Hematopoietic multipotent progenitor cell treated with erythropoietin and hydrocortisone succinate and interleukin-3 and kit ligand, for 4 days (in vitro differentiated cells): ENCODE data around the gene C15orf40.

Source experiments
- DNase-seq: peaks from one replicate; pipeline ENCODE4 v3.0.0-alpha.2; 2015

C15orf40 gene

DNA sequence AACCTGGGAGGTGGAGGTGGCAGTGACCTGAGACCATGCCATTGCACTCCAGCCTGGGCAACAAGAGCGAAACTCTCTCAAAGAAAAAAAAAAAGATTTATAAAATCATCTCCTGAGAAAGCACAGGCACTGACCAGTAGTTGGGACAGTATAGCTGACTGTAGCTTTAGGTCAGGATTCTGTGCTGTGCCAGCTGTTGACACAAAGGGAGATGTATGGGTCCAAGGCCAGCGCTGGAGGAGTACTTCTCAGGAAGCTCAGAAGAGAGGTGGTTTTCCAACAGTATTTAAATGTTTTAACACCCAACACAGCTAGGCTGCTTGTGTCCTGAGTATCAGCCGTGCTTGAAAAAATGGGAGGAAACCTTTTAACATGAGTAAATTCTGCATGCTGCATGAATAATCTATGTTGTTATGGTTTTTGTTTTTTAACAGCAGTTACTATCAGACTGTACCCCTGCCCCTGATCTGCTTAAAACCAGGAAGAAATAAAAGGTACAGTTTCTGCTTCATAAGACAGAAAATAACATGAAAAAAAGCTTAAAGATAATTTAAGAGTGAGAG is 18.9 kb downstream of the C15orf40 start:
- no peak for DNase-seq

DNA sequence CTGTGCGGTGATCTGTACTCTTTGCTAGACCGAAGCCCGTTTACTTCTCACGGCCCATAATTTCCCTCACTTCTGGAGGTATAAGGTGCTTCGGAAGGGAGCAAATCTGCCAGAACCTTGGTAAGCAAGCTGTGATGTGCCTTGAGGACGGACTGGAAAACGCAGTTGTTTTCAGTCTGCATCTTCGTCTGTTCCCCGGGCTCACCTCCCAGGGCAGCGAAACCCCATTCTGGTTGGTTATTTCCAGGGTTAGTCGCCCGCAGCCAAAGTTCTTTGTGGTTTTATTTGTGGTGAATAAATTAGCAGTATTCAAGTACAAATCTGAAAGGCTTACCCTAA is 25.0 kb downstream of the C15orf40 start:
- peak; percentile 60 for DNase-seq

DNA sequence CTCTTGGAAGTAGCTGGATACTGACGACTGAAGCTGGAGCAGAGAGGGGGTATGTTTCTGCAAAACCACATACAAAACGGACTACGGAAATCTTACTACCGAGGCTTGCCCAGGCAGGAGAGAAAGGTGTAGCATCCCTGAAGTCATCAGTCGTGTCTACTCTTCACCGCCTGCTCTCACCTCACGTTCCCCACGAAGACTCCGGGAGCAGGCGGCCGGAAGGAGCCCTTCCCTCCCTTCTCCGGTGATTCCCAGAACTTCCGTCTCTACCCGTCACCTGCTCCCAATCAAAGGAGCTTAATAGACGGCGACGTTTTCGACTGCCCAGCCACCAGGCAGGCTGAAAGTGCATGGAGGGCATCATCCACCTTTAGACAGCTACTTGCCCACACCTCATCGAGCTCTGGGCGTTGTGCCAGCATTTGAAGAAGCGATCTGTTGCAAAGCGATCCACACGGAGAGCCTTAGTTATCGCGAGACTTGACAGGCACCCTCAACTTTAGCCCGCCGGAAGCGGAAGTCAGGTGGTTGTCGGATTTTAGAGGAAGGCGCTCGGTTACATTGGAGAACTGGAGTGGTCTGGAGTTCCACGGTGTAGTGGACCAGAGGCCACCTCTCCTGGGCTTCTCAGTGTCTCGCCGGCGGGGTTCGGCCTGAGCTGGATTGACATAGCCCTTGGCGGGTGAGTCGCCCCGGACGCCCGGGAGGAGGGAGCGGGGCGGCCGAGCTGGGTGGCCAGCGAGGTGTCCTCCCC is 25.6 kb downstream of the C15orf40 start, which contains the start of gene RAMAC:
Gene RAMAC (plus strand): TSS at position 523 of the 754 bp plus-strand sequence. CDS start 2,809 bp downstream, outside the sequence.
- DNase-seq: peak; percentile 99

DNA sequence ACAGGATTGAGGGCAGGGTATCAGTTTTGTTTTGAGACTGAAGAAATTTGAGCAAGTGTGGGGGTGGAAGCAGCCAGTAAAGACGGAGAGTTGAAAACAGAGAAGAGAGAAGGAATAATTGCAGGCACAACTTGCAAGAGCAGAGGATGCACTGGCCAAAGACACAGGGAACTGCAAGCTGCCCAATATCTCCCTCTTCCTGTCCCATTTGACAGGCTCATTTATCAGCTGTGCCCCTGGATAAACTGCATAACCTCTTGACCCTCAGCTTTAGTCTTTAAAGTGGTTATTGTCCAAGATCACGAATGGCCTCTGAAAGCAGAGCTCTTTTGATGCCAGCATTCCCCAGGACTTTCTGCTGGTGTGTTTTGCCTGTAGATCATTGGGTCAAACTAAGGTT is 30.5 kb downstream of the C15orf40 start:
- DNase-seq: no peak

DNA sequence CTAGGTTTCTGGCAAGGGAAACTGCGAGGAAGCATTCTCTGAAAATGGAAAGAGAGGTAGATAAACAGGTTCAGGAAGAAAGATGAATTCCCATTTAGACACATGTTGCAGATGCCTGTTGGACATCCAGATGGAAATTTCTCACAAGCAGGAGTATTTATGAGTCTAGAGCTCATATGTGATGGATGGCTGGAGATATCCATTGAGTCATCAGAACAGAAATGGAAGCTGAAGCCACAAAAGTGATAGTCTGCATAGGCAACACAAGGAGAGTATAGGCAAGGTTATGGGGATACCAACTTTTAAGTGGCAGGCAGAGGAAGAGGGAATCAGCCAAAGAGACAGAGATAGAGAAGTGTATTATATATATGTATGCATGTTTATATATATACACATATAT is 31.7 kb downstream of the C15orf40 start:
- no peak for DNase-seq

DNA sequence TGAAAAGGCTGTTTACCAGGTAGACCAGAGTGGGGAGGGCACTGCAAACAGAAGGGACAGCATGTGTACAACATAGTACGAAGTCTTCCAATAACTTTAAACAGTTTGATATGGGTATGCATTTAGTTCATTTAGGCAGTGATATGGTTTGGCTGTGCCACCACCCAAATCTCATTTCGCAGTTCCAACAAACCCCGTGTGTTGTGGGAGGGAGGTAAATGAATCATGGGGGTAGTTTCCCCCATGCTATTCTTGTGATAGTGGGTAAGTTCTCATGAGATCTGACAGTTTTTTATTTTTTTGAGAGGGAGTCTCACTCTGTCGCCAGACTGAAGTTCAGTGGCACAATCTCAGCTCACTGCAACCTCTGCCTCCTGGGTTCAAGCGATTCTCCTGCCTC is 33.0 kb downstream of the C15orf40 start:
- no peak for DNase-seq

DNA sequence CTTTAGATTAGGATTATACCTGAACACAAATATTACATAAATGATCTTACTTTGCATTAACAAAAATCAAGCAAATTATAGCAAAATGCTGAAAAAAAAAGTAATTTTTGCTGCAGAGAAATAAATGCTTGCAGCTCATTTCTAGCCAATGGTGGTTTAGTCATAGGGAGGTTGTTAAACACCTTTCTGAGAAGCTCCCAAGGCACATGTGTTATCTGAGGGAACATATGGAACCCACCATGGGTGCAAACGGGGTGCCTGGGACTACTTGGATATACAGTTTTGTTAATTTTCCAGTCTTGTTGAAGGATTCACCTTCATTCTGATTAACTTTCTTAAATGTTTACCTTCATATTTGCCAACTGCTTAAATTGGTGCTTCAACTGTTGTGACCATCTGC is 34.4 kb downstream of the C15orf40 start:
- DNase-seq: no peak

DNA sequence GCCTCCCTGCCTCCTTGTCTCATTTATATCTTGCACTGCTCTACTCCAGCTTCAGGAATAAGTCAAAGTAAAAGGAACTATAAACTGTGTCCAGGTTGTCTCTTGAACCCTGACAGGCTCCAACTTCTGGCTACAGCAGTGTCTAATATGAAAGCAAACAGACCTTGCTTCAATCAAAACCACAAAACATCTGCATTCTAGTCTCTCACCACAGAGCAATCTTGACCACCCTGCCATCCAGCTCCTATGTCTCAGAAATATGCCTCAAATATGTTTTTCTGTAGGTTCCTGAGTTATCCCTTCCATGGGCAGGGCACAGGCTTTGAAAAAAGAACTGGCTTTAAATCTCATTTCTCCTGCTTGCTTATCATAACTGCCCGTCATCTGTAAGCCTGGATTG is 38.4 kb downstream of the C15orf40 start:
- peak; percentile 47 for DNase-seq

DNA sequence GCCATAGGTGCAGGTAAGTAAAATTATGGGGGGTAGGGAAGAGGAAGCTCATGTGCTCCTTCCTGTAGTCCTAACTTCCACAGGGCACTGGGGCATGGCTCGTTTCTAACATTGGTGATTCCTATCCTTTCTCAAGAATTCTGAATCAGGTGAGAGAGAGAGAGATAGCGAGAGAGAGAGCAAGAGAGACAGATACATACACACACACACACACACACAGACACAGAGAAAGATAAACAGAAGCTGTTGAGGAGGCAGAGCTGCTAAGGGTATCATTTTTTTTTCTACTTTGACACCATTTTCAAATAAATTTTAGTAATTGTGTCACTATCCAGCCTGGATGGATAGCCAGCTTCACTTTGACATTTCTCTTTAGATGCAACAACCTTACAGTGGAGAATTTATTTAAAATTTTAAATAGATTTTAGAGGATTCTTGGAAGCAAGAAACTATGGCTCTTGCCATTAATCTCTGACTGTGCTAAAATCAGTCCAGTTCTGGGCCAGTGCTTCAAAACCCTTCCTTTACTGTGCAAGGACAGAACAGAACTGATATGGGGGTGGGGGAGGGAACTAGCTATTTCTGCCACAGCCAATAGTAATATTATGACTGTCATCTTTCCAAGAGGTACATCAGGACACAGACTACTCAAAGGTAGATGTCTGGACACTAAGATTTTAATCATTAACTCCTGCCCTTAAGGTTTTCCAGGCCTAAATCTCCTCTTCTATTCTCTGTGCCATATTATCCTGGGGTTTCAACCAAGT is 40.0 kb downstream of the C15orf40 start:
- no peak for DNase-seq

DNA sequence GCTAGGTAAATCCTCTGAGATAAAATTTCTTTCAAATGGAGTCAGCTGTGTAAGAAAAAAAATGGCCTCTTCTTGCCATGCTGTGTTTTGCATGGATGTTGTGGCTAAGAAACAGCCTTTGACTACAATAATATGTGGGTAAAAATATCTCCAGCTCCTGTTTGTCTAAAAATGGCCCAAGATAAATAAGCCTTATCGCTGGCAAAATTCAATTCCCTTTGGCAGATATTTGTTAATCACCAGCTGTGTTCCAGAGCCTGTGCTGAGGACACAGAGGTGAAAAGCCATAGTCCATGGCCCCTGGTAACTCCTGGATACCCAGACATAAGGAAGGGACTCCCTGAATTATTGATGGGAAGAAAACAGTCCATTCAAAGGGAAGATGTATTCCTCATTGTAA is 40.7 kb downstream of the C15orf40 start:
- DNase-seq: no peak

DNA sequence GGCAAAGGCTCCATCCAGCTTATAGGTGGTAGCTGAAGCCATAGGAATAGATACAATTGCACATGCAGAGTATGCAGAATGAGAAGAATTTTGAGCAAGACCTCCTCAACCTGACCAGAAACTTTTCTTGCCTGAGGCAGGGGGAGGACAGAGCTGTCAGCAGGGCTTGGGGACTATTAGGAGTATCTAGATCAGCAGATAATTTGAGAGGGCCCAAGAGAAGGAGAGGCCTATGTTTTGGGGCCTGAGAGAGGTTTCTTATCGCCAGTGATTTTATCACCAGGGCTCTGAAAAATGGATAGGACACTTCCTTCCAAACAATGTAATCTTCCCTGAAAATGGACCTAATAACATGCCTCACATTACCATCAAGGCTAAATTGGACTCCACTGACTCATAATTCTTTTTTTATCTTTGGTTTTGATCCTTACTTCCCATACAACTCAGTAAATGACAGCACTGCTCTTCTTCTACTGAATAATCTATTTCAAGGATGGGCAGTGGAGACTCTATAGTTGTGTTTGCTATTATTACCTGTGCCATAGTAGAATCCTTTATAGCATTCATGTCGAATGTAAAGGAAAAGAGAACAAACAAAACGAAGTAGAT is 41.3 kb downstream of the C15orf40 start:
- DNase-seq: no peak

DNA sequence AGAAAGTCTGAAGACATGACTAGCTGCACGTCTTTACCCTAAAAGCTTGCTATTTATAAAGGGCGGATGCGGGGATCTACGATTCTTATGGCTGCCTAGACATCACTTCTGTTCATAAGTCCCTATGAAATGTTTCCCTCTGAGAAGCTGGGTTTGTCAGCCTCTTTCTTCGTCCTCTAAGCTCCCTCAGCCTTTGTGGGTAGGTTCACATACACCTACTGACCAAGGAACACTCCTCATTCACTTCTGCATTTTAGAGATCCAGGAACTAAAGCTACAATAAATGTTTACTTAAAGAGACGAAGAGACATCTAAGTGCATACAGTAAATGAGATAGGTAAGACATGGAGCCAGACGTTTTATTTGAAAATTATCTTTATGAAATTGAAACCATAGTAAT is 42.1 kb downstream of the C15orf40 start:
- DNase-seq: no peak

DNA sequence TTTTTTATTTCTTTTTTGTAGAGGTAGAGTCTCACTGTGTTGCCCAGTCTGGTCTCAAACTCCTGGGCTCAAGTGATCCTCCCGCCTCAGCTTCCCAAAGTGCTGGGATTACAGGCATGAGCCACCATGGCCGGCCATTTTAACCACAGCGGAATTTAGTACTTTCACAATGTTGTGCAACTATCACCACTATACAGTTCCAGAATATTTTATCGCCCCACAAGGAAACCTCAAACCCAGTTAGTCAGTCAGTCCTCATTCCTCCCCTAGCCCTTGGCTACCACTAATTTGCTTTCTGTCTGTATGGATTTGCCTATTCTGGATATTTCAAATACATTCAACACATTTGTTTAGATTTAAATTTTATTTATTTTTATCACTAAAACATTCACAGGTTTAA is 43.4 kb downstream of the C15orf40 start:
- peak; percentile 60 for DNase-seq

DNA sequence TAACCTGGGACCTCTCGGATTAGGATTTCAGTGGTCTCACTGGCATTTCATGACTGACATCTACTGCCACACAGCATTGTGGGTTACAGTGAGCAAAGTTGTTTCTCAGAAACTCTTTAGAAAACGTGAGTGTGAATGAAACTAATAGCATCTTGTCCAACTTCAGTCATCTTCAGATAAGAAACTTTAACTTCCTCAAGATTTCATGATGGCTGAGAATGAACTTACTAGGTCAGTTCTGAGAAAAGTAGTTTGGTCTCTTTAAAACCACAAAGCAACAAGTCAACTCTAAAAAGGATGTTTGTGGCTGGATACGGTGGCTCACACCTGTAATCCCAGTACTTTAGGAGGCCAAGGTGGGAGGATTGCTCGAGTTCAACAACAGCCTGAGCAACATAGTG is 44.8 kb downstream of the C15orf40 start:
- peak; percentile 58 for DNase-seq

DNA sequence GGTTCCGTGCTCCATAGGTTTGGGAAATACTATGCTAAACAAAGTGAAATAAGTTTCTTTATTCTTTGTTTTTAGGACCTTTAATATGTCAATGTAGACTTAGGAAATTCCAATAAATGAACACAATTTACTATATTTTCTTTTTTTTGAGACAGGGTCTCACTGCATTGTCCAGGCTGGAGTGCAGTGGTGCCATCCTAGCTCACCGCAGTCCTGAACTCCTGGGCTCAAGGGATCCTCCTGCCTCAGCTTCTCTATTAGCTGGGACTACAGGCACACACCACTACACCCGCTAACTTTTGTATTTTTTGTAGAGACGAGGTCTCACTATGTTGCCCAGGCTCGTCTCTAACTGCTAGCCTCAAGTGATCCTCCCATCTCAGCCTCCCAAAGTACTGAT is 46.5 kb downstream of the C15orf40 start:
- DNase-seq: no peak

DNA sequence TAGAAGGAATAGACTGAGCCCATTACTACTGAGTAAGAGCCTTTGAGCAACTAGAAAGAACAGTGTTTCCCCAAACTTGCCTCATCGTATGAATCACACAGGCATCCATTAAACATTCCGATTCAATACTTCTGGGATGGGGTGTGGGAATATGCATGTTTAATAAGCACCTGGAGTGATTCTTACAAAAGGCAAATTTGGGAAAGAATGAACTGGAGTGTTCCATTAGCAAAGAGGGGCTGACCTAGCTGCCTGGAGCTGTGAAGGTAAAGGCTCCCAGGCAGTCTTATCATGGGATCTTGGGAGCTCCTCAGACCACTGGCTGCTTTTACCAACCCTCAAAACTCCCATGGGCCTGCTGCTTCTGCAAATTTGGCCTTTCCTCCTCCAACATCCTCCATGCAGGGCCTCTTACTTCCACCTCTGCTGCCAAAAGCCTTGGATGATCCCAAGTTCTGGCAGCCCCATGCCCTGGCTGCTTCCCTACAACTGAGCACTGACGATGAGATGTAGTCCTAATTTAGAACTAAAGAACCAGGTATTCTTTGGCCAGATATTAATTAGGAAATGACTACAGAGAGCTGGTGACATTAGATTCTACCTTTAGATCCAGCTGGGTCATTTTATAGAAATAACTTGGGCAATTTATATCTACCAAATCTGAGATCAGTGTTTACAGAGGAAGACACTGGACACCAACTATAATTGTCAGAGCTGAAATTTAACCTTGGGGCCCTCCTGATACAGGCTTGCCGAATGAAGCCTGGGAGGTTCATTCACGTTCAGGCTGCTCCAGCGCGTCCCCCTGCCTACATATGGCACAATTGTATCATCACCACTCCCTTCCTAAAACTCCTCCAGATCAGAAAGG is 47.7 kb downstream of the C15orf40 start:
- no peak for DNase-seq

DNA sequence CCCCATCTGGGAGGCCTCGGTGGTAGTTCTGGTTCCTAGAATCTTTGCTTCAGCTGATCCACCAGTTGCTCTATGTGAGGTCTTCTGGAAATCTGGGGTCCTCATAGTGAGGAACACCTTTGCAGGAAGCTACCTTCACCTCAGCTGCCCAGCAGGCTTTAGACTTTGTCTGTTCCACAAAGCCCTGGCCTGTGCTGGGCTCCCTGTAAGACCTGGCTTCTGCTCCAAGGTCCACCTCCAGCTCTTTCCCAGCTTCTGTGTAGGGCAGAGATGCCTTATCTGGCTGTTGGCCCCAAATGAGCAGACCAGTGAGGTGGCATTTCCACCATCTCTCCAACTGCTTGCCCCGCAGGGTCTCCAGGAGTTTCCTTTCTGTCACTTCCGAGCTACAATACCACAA is 50.7 kb downstream of the C15orf40 start:
- DNase-seq: no peak

DNA sequence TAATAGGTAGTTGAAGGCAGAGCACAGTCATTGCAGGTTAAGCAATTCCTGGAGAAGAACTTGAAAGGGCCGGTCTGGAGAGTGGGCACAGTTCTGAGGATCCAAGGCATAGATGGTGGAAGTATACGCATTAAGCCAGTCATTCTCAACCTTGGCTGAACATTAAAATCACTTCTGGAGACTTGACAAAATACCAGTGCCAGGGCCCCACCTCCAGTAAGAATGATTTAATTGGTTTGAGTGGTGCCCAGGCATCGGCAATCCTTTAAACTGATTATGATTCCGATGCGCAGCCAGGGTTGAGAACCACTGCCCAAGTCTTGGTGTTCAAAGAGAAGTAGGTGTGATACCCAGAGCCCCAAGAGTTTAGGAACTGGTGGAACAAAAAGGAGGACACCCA is 52.0 kb downstream of the C15orf40 start:
- no peak for DNase-seq

DNA sequence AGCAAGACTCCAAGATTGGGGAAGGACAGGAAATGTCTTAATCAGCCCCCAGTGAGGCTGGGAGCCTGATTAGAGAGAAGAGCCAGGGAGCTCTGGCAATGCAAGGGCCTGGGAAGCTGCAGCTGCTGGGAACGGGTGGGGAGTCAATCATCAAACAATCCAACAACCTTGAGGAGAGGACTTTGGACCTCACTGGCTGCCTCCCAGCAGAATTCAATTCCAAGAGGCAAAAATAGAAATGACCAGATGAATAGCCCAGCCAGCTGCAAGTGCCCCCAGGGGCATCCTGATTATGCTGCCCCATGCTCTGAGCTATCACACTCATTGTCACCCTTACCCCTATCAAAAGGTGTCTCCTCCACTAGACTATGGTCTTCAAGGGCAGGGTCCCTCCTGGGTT is 52.8 kb downstream of the C15orf40 start:
- DNase-seq: no peak

DNA sequence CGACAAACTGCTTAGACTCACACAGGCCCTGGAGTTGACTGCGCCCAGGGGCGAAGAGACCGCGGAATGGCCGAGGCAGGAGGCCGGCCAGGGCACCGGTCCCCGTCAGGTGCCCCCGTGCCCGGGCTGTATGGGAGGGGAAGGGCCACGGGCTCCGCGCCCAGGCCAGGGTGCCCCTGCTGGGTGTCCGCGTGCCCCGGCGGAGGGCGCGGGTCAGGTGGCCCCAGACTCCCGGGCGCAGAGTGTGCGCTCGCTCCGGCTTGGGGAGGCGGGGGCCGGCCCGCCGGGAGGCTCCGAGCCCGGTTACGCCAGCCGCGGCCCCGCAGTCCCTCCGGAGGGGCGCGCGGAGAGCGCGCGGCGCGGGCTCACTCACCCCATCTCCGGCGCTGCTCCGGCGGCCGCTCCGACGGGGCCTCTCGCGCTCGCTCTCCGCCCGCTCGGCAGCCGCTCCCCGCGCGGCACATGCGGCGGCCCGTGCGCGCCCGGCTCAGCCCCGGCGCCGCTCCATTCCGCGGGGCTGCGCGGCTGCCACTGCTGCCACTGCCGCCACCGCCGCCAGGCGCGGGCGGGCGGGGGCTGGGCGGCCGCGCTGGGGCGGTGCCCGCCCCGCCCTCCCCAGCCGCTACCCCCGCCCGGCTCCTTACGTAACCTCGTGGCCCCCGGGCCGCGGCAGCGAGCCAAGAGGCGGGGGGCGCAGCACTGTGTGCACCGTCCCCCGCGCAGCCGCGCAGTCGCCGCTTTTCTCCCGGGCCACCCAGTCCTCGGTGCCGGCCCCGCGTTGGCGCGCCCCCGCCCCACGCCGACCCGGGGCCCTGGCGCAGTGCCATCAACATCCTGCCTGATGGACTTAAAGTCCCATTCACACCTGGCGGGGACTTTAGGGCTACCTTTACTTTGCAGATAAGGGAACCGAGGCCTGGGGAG is 59.0 kb downstream of the C15orf40 start, which contains the start of gene HOMER2:
Gene HOMER2 (minus strand): TSS at position 563 of the 924 bp plus-strand sequence. CDS start 185 bp downstream, at position 378.
- DNase-seq: peak; percentile 66

DNA sequence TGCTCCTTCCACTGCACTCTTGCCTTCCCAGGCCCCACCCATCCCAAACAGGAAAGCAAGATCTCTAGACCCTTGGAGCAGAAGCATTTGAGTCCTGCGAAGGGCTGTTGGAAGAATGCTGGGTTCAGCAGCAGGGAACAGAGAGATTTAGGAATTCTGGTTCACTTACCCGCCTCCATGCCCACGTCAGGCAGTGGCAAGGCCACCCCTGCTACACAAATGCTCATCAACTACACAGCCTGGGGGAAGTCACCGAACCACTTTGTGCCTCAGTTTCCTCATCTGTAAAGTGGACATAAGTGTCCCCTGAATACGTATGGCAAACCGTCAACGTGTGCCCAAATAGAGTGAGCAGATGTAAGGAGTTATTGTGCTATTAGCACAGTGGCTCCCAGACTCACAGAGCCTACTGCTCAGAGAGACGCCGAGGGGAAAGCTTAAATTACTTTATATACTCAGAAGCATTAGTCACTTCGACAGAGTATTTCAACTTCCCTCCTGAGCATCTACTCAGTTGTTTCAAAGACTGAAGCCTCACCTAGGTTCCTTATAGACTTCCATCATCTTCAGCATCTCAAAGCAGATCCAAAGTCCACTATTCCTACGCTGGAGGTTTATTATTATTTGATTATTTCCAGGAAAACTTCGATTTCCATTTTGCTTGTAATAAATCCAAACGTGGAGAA is 59.8 kb downstream of the C15orf40 start:
- DNase-seq: peak; percentile 58
